Body of pancreas (tissue), 4 donors: ENCODE measurements around the gene KCNAB1.

ENCODE experiments used
- POLR2A ChIP-seq, 3 donors: fragments of 450-650 bp; IDR thresholded peaks; one replicate each; pipeline ENCODE4 v1.6.1; 2016; ENCODE audit warnings: antibody characterized with exemption in 3 of 3, mild to moderate bottlenecking in 2 of 3
- TF ChIP-seq, protein P1 (sequence below), 7 experiments: fragments of 450-650 bp in 4 of 7; fragments of 200-600 bp in 3 of 7; sonication (generic) in 3 of 7; IDR thresholded peaks; one replicate each; pipeline ENCODE4 v1.5.1; 2016 to 2019; ENCODE audit warnings: antibody characterized with exemption in 7 of 7

DNA sequence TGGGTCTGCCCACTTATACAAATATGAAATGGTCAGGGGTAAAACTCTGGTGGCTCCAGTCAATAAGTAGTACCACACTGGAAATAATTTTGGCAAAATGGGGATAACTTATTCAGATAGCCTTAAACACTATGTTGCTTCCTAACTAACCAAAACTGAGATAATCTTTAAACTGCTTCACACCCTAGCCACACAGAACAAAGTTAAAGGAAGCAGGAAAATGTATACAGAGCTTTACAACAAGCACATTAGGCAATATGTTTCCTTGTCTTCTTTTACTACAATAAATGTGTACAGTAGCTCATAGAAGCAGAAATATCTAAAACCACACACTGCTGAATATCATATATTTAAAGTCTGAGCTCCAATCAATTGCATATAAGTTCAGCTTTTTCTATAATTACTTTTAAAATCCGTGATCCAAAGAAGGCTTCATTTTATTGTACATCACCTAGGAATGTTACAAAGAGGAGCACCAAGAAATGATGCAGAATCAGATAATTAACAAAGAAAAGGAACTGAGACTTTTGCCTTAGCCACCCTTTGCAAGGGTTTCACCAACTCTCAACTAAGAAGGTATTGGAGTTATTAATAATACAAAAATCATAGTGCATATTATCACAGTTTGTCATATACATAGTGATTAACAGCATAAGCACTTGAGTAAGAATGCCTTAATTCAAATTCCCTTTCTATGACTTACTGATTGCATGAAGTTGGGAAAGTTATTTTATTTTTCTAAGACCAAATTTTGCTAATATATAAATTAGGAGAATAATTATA, 443.7 kb downstream of the KCNAB1 start:
- TF ChIP-seq POLR2A (IDR thresholded peaks at IDR 0.05) = no peak
- TF ChIP-seq, protein P1, sequence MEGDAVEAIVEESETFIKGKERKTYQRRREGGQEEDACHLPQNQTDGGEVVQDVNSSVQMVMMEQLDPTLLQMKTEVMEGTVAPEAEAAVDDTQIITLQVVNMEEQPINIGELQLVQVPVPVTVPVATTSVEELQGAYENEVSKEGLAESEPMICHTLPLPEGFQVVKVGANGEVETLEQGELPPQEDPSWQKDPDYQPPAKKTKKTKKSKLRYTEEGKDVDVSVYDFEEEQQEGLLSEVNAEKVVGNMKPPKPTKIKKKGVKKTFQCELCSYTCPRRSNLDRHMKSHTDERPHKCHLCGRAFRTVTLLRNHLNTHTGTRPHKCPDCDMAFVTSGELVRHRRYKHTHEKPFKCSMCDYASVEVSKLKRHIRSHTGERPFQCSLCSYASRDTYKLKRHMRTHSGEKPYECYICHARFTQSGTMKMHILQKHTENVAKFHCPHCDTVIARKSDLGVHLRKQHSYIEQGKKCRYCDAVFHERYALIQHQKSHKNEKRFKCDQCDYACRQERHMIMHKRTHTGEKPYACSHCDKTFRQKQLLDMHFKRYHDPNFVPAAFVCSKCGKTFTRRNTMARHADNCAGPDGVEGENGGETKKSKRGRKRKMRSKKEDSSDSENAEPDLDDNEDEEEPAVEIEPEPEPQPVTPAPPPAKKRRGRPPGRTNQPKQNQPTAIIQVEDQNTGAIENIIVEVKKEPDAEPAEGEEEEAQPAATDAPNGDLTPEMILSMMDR (IDR thresholded peaks at IDR 0.05) = no peak
